Activated CD8-positive, alpha-beta memory T cell treated with anti-CD3 and anti-CD28 coated beads for 36 hours (primary cell): ENCODE data around the gene AGBL3. TPM values are rescaled to one million over a fixed set of nuclear protein-coding genes. Genes with fewer than 3 reads are reported as not detected.
"Not testable (repeated sequence)": the region's sequence is repeated elsewhere in the genome, so short reads cannot be mapped to it uniquely, and the experiment has no call there.

Experiments
- CTCF ChIA-PET: fragments of 350-600 bp; sonication (Branson Sonifier 250); formaldehyde crosslinking; loops from one replicate; lab custom pipeline; 2021; ENCODE audit warnings: antibody characterized with exemption; lab: Charles Lee
- POLR2A ChIA-PET: fragments of 350-600 bp; sonication (Branson Sonifier 250); formaldehyde crosslinking; loops from one replicate; lab custom pipeline; 2021; ENCODE audit warnings: antibody characterized with exemption; lab: Charles Lee
- total RNA-seq, 2 experiments: library from RNA; stranded (reverse); gene quantifications; one replicate each; pipeline ENCODE4 v1.2.3, GENCODE V29; 2021

Gene AGBL3
- total RNA-seq, 2 experiments from 2014 or later = 2.2 to 3.4 TPM

GRCh38 chr7:134957005-134957404 lies 29.3 kb upstream of the AGBL3 start:
- ChIA-PET CTCF (no interaction called here), POLR2A (no interaction called here)

GRCh38 chr7:134959810-134960209 lies 26.5 kb upstream of the AGBL3 start:
- ChIA-PET POLR2A (no interaction called here), CTCF (interaction anchor here (0.7 kb wide), 1 partner anchor 290 kb away, joined by 3 read pairs; no protein-coding TSS in a partner anchor)

GRCh38 chr7:134962270-134962780 lies 24.0 kb upstream of the AGBL3 start:
- CTCF ChIA-PET = no interaction called here
- POLR2A ChIA-PET = no interaction called here

- CTCF ChIA-PET = no interaction called here
- POLR2A ChIA-PET = no interaction called here
Measured at GRCh38 chr7:134963036-134963435, 23.3 kb upstream of the AGBL3 start.

- POLR2A ChIA-PET = interaction anchor here (0.9 kb wide), 1 partner anchor 46 kb away, joined by 3 read pairs; no protein-coding TSS in a partner anchor
- CTCF ChIA-PET = no interaction called here
Measured at GRCh38 chr7:134966691-134967090, 19.6 kb upstream of the AGBL3 start.

GRCh38 chr7:134968110-134968509 lies 18.2 kb upstream of the AGBL3 start:
- CTCF ChIA-PET = no interaction called here

GRCh38 chr7:134981645-134982044 lies 4.7 kb upstream of the AGBL3 start:
- POLR2A ChIA-PET, CTCF ChIA-PET: not testable (repeated sequence)

More at GRCh38 chr7:134968110-134968509, 18.2 kb upstream of the AGBL3 start:
- POLR2A ChIA-PET = no interaction called here

GRCh38 chr7:134985894-134986362 lies 380 bp upstream of the AGBL3 start:
- ChIA-PET POLR2A (interaction anchor here (2.0 to 3.0 kb wide), 2 partner anchors 162 to 184 kb away, joined by 7 to 12 read pairs; partner anchors contain the start of genes CYREN and TMEM140), CTCF (interaction anchor here (1.1 to 2.7 kb wide), 6 partner anchors 10 to 352 kb away, joined by 3 to 24 read pairs (median 4); partner anchors contain the start of gene CYREN)

- ChIA-PET POLR2A (interaction anchor here (3.0 kb wide), 1 partner anchor 182 kb away, joined by 12 read pairs; the partner anchor contains the start of gene CYREN), CTCF (interaction anchor here (1.0 kb wide), 1 partner anchor 183 kb away, joined by 7 read pairs; no protein-coding TSS in a partner anchor)
Measured at GRCh38 chr7:134988161-134988560, 1.9 kb downstream of the AGBL3 start.

GRCh38 chr7:134991469-134992339 lies 5.4 kb downstream of the AGBL3 start:
- POLR2A ChIA-PET = interaction anchor here (1.0 kb wide), 1 partner anchor 156 kb away, joined by 5 read pairs; the partner anchor contains the start of gene TMEM140
- CTCF ChIA-PET = no interaction called here

GRCh38 chr7:134992626-134993179 lies 6.4 kb downstream of the AGBL3 start:
- CTCF ChIA-PET = interaction anchor here (1.5 kb wide), 1 partner anchor 178 kb away, joined by 3 read pairs; the partner anchor contains the start of gene CYREN

GRCh38 chr7:134993877-134994456 lies 7.7 kb downstream of the AGBL3 start:
- POLR2A ChIA-PET = no interaction called here

More at GRCh38 chr7:134992626-134993179, 6.4 kb downstream of the AGBL3 start:
- POLR2A ChIA-PET = interaction anchor here (1.0 to 1.2 kb wide), 2 partner anchors 155 to 176 kb away, joined by 4 to 5 read pairs; partner anchors contain the start of gene TMEM140

GRCh38 chr7:134995239-134996096 lies 9.2 kb downstream of the AGBL3 start:
- POLR2A ChIA-PET = interaction anchor here (0.6 kb wide), 1 partner anchor 30 kb away, joined by 8 read pairs; no protein-coding TSS in a partner anchor
- CTCF ChIA-PET = interaction anchor here (0.8 to 1.4 kb wide), 5 partner anchors 10 to 176 kb away, joined by 3 to 5 read pairs (median 3); partner anchors contain the start of genes AGBL3 and TMEM140

More at GRCh38 chr7:134993877-134994456, 7.7 kb downstream of the AGBL3 start:
- CTCF ChIA-PET = interaction anchor here (1.5 kb wide), 1 partner anchor 177 kb away, joined by 3 read pairs; the partner anchor contains the start of gene CYREN

- POLR2A ChIA-PET = no interaction called here
- CTCF ChIA-PET = interaction anchor here (0.6 to 1.4 kb wide), 6 partner anchors 10 to 566 kb away, joined by 3 to 5 read pairs (median 3); partner anchors contain the start of genes AGBL3 and TMEM140
Measured at GRCh38 chr7:134996097-134996550, 9.8 kb downstream of the AGBL3 start.

- CTCF ChIA-PET = no interaction called here
- POLR2A ChIA-PET = no interaction called here
Measured at GRCh38 chr7:134997214-134997885, 11.0 kb downstream of the AGBL3 start.

- ChIA-PET POLR2A (no interaction called here), CTCF (no interaction called here)
Measured at GRCh38 chr7:134999136-134999535, 12.8 kb downstream of the AGBL3 start.
